M059J (cell line): ENCODE data around the gene AKAP7. TPM values are rescaled to one million over a fixed set of nuclear protein-coding genes. Genes with fewer than 3 reads are reported as not detected.

Experiments used
- DNase-seq: peaks from one replicate; pipeline ENCODE4 v3.0.0-alpha.2; 2012; ENCODE audit warnings: low read depth
- total RNA-seq: library from RNA; depleted of rRNA; stranded (reverse); fragments of >200 nt; shearing (Covaris generic); gene quantifications from 2 replicates; pipeline ENCODE4 v1.2.3, GENCODE V29; 2014

AKAP7 gene
- total RNA-seq, 1 experiment from 2014 or later = 6.8 TPM

DNA sequence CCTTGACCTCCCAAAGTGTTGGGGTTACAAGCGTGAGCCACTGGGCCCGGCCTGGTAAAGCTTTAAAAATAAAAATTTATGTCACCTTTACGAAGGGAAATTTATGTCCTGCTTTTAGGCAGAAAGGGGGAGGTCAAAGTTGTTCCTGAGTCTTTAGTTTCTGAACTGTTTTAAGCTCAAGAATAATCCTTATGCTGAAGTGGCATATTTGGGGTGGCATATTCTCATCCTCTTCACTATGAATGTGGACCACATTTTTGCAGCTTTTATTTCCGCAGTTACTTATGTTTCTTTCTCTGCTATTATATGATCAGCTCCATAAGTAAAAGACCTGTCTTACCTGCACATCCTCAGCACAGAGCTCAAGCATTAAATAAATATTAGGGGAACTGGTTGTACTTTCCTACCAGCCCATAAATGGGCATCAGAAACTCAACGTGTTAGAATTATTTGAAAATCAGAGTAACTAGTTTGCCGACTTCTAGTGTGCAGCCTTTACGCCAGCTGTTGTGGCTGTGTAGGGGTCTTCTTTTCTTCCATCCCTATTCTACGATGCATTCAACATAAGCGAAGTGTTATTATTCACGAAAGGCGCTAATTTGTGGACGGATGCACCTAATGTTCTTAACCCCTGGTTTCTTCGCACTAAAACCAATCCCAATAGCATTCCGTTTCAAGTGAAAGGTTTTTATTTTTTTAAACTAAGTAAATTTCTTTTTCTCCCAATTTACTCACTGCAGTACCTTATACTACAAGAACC is 867 bp upstream of the AKAP7 start:
- DNase-seq = no peak

DNA sequence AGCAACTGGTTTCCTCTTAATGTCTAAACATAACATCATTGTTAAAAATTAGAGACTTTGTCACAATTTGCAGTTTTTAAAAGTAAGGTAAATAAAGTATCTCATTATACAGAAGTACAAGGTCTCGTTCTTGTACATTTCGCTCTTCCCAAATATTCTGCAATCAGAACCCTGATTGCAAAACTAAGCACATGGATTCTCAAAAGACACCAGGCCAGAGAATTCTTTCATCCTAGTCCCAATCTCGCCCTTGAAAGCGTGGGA is 355 bp upstream of the AKAP7 start:
- no peak for DNase-seq

DNA sequence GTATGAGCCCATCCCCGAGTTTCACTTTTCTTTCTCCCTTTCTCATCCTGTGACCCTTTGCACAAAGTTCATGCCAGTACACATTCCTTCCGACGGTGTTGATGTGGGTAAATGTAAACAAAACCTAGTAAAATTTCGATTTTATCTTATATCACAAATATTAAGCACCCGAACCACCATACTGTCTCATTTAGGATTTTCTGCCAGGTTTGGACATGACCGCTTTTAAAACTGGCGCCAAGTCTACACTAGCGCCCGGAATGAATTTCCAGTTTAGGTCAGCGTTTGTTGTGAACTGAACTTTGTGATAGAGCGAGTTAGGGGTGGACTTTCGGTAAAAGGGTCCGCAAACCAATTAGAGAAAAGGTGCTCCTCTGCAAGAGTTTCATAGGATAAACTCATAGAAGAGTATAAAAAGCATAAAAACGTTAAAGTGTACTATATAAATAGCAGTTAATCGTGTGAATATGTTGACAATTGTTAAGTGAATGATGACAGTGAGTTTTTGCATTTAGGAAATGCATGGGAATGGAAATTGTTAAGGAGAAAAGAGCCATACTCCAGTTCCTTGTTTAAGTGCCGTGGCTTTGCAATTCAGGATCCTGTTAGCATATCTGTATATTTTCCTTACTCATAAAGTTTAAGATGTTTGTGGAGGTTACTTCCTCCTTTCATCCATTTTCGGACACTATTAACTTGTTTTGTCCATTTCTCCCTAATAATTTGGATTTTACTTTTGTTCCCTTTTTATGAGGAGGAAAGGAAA is 937 bp downstream of the AKAP7 start:
- peak; percentile 69 for DNase-seq

DNA sequence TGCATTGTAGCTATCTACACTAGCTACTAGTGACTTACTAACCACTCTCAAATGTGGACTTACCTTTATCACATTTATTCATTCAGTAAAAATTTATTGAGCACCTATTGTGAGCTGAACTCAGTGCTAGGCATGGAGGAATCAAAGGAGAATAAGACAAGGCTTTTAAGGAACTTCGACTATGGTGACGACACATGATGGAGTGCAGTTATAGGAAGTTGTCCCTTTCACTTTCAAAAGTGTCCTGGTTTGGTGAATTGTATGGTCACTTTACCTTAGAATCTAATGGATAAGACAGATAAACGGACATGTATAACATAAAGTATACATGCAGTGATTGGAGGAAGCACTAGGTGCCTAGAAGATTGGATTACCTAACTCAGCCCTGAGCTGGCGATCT is 4.3 kb downstream of the AKAP7 start:
- no peak for DNase-seq

DNA sequence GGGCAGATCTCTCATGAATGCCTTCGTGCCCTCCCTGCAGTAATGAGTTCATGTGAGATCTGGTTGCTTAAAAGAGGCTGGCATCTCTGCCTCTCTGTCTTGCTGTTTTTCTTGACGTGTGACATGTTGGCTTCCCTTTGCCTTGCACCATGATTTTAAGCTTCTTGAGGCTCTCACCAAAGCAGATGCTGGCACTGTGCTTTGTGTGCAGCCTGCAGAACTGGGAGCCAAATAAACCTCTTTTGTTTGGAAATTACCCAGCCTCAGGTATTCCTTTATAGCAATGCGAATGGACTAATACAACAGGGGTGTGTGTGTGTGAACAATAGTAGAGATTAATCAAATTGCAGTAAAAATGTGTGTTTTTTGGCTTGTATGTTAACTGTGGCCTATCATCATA is 8.1 kb downstream of the AKAP7 start:
- no peak for DNase-seq

DNA sequence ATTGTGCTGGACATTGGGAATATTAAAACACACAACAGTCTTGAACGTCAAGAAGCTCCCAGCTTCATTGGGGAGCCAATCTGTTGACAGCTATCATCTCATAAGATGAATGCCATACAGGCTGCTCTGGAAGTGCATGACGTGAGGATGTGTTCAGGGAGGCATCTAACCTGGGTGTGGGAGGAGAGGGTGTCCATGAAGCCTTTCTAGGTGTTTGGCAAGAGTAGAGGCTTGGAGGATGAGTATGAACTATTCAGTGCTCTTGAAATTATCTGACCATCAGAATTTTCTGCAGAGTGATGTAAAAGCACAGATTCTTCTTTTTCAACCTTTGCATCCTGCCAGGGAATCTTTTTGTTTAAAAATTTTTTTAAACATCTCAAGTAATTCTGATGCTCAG is 11.6 kb downstream of the AKAP7 start:
- DNase-seq = no peak

DNA sequence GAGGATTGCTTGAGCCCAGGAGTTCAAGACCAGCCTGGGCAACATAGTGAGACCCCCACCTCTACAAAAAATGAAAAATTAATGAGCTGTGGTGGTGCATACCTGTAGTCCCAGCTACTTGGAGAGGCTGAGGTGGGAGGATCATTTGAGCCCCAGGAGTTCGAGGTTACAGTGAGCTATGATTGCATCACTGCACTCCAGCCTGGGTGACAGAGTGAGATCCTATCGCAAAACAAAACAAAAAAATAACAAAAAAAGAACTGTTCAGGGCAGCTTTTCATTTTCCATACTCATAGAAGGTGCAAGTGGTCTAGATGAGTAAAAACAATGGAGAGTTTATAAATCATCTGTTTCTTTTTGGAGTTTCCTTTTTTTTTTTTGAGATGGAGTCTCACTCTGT is 21.1 kb downstream of the AKAP7 start:
- no peak for DNase-seq

DNA sequence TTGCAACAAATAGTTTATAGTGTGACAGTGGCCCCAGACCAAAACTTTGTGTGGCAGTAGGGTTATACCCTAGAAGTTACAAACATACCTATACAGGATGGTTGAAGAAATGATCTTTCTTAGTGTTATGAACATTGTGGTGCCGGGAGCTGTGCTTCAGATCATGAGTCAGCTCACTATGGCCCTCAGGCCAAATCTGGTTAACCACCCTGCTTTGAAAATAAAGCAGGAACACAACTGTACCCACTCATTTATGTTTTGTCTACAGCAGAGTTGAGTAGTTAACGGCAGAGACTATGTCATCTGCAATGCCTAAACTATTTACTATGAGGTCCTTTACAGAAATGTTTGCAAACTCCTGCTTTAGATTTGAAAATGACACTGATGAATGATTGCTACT is 24.3 kb downstream of the AKAP7 start:
- DNase-seq = peak; percentile 96

DNA sequence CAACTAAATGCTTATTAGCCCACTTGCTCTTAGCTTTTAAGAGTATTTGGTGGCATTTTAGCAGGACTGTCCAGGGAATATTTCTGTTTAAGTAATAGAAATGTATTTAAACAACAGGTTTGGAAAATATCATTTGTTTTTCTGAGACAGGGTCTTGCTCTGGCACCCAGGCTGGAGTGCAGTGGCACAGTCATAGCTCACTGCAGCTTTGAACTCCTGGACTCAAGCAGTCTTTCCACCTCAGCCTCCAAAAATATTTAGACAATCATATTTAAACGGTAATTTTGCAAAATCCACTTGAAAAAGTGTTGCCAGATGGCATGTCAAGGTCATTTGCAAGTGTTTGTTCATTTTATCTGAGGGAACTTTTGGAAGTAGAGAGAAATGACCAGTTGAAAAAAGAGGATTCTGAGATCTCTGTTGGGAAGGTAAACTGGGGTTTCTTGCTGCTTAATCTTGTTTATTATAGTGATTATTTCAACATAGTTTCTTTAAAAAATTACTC is 25.0 kb downstream of the AKAP7 start:
- DNase-seq = no peak

DNA sequence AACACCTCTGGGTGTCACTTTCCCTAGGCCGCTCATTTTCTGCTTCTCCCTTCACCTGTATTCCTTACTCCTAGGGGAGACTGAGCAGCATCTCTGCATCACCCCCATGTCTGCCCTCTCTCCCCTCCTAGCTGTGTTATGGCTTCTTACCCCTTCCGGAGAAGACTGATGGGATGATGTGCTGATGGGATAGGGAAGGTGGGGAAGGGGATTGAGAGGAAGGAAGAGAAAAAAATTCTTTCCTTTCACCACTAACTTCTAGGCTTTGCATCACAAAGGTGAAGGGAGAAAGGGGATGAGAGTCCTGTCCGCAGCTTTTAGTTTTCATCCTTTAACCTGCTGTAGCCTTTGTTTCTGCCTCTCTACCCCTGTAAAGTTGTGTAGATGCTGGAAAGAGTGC is 26.7 kb downstream of the AKAP7 start:
- DNase-seq = no peak

DNA sequence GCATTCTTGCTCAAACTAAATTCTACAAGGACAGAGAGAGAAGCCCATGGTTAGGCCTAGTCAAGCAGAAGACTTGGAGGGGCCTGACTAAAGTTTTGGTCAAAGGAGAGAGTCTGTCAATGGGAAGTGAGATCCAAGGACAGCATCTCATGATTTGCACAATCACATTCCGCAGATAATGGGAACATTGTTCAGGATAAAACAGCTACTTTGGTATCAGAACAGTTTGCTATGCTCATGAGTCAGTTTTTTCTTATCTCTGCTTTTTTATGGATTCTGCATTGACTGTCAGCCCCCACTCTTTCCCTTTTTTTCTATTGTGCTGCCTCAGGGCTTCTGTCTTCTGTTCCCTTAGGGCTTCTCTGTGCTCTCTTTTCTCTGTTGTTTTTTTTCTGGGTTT is 28.6 kb downstream of the AKAP7 start:
- no peak for DNase-seq

DNA sequence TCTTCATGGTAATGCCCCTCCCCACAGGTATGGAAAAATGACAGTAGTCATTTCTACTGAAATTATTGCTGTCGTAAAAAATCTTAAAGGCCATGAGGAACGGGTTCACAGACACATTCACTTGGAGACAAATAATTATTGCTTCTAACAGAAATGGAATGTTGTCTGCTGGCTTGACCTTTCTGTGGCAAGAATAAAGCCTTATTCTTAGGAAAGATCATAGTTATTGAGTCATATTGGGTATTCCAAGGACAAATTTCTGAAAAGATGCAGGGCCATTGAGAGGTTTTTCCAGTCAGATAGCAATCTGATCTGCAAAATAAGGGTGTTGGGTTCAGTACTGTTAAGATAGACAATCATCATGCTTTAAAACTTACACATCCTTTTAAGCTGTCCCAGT is 29.2 kb downstream of the AKAP7 start:
- no peak for DNase-seq

DNA sequence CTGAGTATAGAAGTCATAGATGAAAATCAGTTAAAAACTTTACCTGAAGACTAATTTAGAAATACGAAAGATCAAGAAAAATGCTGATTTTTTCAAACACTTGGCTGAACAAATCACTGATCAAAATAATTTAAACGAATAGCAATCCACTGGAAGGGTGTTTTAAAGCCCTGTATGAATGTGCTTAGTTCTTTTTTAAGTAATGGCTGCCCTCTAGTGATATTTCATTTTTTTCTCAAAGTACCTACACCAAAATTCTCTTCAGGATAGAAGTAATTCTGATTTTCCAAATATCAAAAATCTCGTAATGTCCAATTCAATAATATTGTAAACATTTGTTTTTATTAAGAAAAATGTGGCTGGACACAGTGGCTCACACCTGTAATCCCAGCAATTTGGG is 32.5 kb downstream of the AKAP7 start:
- DNase-seq = peak; percentile 7

DNA sequence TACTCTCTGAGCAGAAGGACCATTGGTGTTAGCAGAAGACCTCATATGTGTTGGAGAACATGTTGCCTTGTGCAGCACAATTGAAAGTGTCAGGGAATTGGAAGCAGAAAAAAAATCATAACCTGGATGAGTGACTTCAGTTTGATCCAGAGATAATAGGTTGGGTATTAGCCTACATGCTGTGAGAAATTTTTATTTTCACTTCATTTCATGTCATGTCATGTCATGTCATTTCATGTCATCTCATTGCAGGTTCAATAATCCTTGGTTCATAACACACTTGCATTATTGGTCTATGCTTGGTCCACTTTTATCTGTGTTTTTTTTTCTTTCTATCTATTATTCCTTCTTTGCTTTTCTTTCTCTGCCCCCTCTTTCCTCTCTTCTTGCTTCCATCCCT is 34.3 kb downstream of the AKAP7 start:
- no peak for DNase-seq

DNA sequence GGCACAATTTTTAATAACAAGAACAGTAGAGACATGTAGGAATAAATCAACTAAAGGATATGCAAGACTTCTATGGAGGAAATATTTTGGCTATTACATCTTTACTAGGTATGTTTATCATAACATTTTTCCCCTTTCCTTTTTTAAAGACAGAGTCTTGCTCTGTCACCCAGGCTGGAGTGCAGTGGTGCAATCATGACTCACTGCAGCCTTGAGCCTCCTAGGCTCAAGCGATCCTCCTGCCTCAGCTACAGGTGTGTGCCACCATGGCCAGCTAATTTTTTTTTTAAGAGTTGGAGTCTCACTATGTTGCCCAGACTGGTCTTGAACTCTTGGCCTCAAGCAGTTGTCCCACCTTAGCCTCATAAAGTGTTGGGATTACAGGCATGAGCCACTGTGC is 37.0 kb downstream of the AKAP7 start:
- peak; percentile 42 for DNase-seq

DNA sequence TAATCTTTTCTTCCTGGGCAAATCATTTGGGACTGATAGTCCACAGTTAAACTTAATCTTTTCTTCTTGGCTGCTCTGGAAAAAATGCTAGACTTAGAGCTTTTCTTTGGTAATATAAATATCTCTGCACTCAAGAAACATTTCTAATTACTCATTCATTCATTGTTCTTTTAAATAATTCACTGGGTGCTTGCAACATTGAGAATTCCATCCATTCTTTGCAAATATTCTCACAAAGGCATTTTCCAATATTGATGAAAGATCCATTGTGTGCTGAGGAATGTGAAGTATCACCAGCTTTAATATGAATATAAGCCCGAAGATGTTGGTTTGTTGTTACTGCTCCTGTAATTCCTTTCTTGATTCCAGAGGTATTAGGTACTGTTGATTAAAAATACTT is 38.4 kb downstream of the AKAP7 start:
- no peak for DNase-seq

DNA sequence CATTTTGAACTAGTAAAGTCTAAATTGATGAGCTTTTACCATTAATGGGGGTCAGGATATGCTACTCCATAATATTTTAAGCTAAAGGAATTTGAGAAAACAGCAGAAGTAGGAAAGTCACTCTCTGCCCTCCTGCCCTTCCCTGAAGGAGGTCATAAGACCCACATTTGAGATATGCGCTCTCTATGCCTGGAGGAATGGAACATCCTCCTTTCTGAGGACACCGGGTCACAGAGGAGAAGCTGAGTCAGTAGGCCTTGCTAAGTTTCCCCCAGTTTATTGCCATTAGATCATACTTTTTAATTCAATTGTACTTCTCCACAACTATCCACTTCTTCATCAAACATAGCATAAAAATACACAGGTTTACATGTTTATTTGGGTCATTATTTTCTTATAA is 40.3 kb downstream of the AKAP7 start:
- peak; percentile 11 for DNase-seq

DNA sequence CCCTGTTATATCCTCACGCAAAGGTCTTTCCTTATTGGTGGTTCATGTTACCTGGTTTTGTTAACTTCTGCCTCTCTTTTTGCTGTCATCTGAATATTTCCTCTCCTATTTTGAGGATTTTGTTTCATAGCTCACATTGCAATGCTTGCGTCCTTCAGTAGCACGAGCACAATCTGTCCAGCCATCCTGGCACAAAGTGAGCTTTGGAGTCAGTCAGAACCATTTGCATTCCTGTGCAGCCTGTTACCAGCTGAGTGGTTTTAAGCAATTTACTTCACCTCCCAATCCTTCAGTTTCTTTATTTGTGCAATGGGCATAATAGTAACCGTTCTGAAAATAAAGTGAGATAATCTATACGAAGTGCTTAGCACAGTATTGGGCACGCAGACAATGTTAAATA is 42.7 kb downstream of the AKAP7 start:
- no peak for DNase-seq

DNA sequence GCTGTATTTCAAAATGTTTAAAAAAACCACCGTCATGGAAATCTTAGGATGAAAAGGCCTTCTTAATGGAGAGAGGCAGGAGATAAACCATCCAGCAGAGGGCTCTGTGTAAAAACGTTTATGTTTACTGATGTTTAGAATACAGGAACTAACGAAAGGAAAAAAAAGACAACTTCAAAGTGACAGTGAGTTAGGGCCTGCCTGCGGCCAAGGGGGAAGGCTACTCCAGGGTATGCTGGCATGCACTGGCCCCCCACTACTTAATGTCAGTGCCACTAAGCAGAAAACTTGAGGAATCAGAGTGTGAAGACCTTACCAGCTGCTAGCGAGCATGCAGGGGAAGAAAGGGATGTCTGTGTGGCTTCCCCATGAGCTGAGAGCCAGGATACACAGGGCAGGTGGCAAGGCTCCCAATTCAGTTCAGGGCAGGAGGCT is 47.7 kb downstream of the AKAP7 start:
- DNase-seq = peak; percentile 14

DNA sequence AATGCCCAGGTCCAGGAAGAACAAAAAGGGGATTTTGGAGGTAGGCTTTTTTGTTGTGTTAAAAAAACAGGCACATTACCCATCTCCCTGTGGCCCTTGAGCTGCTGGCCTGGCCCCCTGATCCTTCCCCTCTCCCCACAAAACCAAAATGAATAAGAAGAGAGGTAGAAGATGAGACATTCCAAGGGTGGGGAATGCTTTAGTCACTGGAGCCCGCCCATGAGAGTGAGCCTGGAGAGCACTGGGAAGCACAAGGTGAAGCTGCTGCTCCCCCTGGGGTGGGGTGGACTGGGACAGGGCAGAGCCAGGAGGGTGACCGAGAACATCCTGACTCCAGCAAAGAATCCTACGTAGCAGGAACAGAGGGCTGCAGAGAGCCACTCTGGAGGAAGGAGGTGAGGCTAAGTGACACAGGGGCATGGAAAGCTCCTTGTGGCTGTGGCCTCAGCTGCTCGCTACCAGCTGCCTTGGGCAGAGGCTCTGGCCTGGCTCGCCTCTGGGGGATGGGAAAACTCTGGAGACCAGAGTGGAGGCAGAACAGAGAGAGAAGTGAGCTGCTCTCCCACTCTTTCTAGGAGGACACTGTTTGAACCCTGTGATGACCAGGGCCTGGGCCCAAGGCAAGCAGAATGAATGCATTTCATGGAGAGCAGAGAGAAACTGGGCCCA is 48.3 kb downstream of the AKAP7 start:
- DNase-seq = no peak

DNA sequence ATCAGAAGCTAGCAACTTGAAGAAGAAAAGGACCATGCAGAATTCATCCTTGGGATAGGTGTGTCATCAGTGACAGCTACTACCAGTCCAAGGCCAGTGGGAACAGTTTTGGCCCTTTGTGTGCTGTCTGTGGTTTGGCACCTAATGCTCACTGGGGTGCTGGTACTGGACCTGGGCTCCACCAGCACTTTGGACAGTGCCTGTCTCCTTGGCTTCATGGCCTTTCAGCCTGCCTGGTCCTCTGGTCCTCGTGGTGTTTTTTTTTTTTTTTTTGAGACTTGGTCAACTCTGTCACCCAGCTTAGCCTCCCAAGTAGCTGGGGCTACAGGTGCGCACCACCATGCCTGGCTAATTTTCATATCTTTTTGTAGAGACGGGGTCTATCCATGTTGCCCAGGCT is 56.3 kb downstream of the AKAP7 start:
- no peak for DNase-seq

DNA sequence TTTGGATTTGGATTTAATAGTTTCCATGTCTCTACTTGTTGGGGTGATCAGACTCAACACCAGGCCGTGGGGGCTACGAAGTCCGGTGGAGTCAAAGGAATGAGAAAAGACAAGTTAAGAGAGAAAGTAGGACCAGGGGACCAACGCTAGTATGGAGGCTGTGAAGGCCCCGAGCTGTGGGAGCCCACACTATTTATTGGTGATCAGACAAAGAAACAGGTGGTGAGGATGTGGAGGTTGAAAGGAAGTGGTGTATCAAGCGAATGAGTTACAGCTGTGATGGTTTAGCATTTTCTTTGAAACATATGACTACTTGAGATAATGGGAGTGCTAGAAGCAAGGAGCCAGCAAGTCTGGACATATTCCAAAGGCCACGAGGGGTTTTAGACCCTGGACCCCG is 62.4 kb downstream of the AKAP7 start:
- DNase-seq = no peak
